Astrocyte of the spinal cord (primary cell): ENCODE results near the gene SRGAP3.

Experiments
- DNase-seq: peaks from one replicate; pipeline ENCODE4 v3.0.0; 2011; ENCODE audit warnings: low read depth, low spot score
- H3K4me3 ChIP-seq: 2 replicates; pipeline ENCODE4 v1.5.1; 2011; ENCODE audit warnings: low read depth, mild to moderate bottlenecking, low read length, moderate library complexity
- in situ Hi-C: cut with HindIII; loops from 2 replicates; pipeline ENCODE4 v1.10.0; 2017; ENCODE audit warnings: low sequenced_read_pairs
- TF ChIP-seq, protein P1 (sequence below): IDR thresholded peaks from 2 replicates; pipeline ENCODE4 v1.5.1; 2012; ENCODE audit warnings: low read depth, mild to moderate bottlenecking, low read length, inconsistent platforms

The SRGAP3 gene

GRCh38 chr3:8942115-8942514, 307.3 kb downstream of the SRGAP3 start:
- in situ Hi-C loops = no loop called here
- TF ChIP-seq, protein P1, sequence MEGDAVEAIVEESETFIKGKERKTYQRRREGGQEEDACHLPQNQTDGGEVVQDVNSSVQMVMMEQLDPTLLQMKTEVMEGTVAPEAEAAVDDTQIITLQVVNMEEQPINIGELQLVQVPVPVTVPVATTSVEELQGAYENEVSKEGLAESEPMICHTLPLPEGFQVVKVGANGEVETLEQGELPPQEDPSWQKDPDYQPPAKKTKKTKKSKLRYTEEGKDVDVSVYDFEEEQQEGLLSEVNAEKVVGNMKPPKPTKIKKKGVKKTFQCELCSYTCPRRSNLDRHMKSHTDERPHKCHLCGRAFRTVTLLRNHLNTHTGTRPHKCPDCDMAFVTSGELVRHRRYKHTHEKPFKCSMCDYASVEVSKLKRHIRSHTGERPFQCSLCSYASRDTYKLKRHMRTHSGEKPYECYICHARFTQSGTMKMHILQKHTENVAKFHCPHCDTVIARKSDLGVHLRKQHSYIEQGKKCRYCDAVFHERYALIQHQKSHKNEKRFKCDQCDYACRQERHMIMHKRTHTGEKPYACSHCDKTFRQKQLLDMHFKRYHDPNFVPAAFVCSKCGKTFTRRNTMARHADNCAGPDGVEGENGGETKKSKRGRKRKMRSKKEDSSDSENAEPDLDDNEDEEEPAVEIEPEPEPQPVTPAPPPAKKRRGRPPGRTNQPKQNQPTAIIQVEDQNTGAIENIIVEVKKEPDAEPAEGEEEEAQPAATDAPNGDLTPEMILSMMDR = no peak
- DNase-seq = no peak
- no peak overlapping the region for H3K4me3 ChIP-seq

GRCh38 chr3:8938021-8938420, 311.4 kb downstream of the SRGAP3 start:
- TF ChIP-seq, protein P1 = peak; percentile 50
- H3K4me3 ChIP-seq = no peak overlapping the region
- DNase-seq = peak; percentile 72
- in situ Hi-C loops = no loop called here

DNA sequence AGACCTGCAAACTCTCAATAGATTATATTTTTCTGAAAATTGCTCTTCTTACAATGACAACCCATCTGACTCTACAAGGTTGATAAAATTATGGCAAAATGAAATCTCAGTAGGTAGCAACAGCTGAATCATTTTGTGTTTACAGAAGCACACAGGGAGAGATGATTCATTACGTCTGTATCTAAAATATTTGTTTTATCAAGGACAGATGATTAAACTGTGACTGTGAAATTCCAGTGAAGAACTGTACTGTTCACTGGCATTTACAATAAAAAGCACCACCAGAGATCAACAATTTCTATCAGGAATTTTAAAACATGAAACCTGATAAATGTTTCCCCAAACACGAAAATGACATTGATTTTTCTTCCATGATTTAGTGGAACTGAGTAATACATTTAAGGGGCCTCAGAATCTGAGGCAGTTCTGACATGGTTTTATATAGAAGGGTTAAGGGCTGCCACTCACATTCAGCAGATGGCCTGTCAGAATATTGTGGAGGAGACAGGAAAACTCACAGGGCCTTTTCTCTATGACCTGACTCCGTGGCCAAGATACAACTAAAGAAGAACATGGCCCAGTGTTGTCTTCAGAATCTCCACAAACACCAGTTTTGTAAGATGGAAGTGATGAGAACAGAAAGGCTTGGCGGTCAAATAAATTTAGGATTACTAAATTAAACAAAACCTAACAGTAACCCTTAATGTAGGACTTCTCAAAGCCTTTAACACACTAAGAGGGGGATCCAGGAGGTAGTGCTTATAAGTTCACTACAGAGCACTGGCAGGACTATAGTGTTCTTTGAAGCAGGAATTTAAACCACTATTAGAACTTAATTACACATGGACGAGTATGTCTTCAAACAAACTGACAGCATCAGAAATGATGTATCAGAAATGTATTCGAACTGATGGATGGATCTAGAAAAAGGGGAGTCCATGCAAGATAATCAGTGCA, 312.1 kb downstream of the SRGAP3 start:
- H3K4me3 ChIP-seq = no peak overlapping the region
- in situ Hi-C loops = no loop called here
- DNase-seq = peak; percentile 83
- TF ChIP-seq, protein P1 = no peak

- TF ChIP-seq, protein P1 = no peak
- DNase-seq = no peak
These were observed 316.9 kb downstream of the SRGAP3 start for GRCh38 chr3:8932507-8932906.

GRCh38 chr3:8931342-8931741, 318.1 kb downstream of the SRGAP3 start:
- DNase-seq = no peak
- TF ChIP-seq, protein P1 = no peak
- in situ Hi-C loops = no loop called here
- no peak overlapping the region for H3K4me3 ChIP-seq

More at GRCh38 chr3:8932507-8932906, 316.9 kb downstream of the SRGAP3 start:
- in situ Hi-C loops = no loop called here
- no peak overlapping the region for H3K4me3 ChIP-seq
